ENCODE data around the gene BMPR1A.
A peak's percentile ranks its signal among the peaks of the same experiment; 100 is the strongest.

BMPR1A gene

GRCh38 chr10:86958116-86958900 lies 201.9 kb downstream of the BMPR1A start, which contains the start of gene SNCG:
TSS of gene SNCG (plus strand) at chr10:86958599. CDS start at chr10:86958698, 99 bp downstream.
- no peak for DNase-seq

- DNase-seq = no peak
These were observed 202.7 kb downstream of the BMPR1A start for GRCh38 chr10:86958901-86959736.

- DNase-seq = no peak
These were observed 203.3 kb downstream of the BMPR1A start for GRCh38 chr10:86959737-86960002.

GRCh38 chr10:86960003-86960862 lies 203.8 kb downstream of the BMPR1A start:
- peak; percentile 57 for DNase-seq

- no peak for DNase-seq
These were observed 204.5 kb downstream of the BMPR1A start for GRCh38 chr10:86960863-86961434.

GRCh38 chr10:86961481-86962091 lies 205.2 kb downstream of the BMPR1A start:
- DNase-seq = no peak

GRCh38 chr10:86962136-86962980 lies 205.9 kb downstream of the BMPR1A start:
- no peak for DNase-seq

- DNase-seq = no peak
These were observed 206.5 kb downstream of the BMPR1A start for GRCh38 chr10:86962981-86963310.

- DNase-seq = no peak
These were observed 207.0 kb downstream of the BMPR1A start for GRCh38 chr10:86963341-86963919.

- no peak for DNase-seq
These were observed 207.8 kb downstream of the BMPR1A start for GRCh38 chr10:86964061-86964846.

GRCh38 chr10:86964847-86965190 lies 208.4 kb downstream of the BMPR1A start:
- DNase-seq = no peak

GRCh38 chr10:86965986-86966654 lies 209.7 kb downstream of the BMPR1A start:
- peak; percentile 48 for DNase-seq

- no peak for DNase-seq
These were observed 211.1 kb downstream of the BMPR1A start for GRCh38 chr10:86967481-86967941.

GRCh38 chr10:86968271-86968993 lies 212.0 kb downstream of the BMPR1A start, which contains the start of gene ADIRF:
TSS of gene ADIRF (plus strand) at chr10:86968482. CDS start at chr10:86968545, 63 bp downstream.
- no peak for DNase-seq

GRCh38 chr10:86968994-86969355 lies 212.6 kb downstream of the BMPR1A start:
- DNase-seq = no peak

GRCh38 chr10:86969421-86970041 lies 213.1 kb downstream of the BMPR1A start:
- no peak for DNase-seq

- DNase-seq = no peak
These were observed 214.0 kb downstream of the BMPR1A start for GRCh38 chr10:86970162-86970981.

- no peak for DNase-seq
These were observed 214.5 kb downstream of the BMPR1A start for GRCh38 chr10:86970982-86971231.

All from stimulated activated CD4-positive, alpha-beta T cell treated with anti-CD3 and anti-CD28 coated beads, Interleukin-15, amount 100 ng/mL, for 24 hours (primary cell).